Superior temporal gyrus (tissue), 1 donor: ENCODE results near the gene STYK1.

Experiments used
- DNase-seq: peaks from one replicate; pipeline ENCODE4 v3.0.0-alpha.2; 2016; ENCODE audit errors: extremely low spot score

The STYK1 gene

GRCh38 chr12:10673659-10674384, at the start of gene STYK1:
TSS of gene STYK1 (minus strand) at chr12:10674052. CDS start at chr12:10634618, 39,434 bp downstream.
- DNase-seq, result peak; percentile 58

- no peak for DNase-seq
Observed at GRCh38 chr12:10722905-10723746, 49.3 kb upstream of the STYK1 start, which contains the start of gene YBX3. TSS of gene YBX3 (minus strand) at chr12:10723323. CDS start at chr12:10723111, 212 bp downstream.

GRCh38 chr12:10722502-10722904, 48.7 kb upstream of the STYK1 start:
- DNase-seq, result no peak

- DNase-seq, result peak; percentile 55
Observed at GRCh38 chr12:10721651-10722501, 48.0 kb upstream of the STYK1 start.

GRCh38 chr12:10720974-10721650, 47.3 kb upstream of the STYK1 start:
- no peak for DNase-seq

GRCh38 chr12:10719482-10719881, 45.6 kb upstream of the STYK1 start:
- DNase-seq, result no peak

- no peak for DNase-seq
Observed at GRCh38 chr12:10718279-10718821, 44.5 kb upstream of the STYK1 start.

- no peak for DNase-seq
Observed at GRCh38 chr12:10717410-10717809, 43.6 kb upstream of the STYK1 start.

- DNase-seq, result no peak
Observed at GRCh38 chr12:10716704-10717315, 43.0 kb upstream of the STYK1 start.

GRCh38 chr12:10716277-10716676, 42.4 kb upstream of the STYK1 start:
- no peak for DNase-seq

GRCh38 chr12:10715491-10715890, 41.6 kb upstream of the STYK1 start:
- no peak for DNase-seq

GRCh38 chr12:10709808-10710207, 36.0 kb upstream of the STYK1 start:
- DNase-seq, result no peak

- DNase-seq, result no peak
Observed at GRCh38 chr12:10708862-10709261, 35.0 kb upstream of the STYK1 start.

- no peak for DNase-seq
Observed at GRCh38 chr12:10705655-10706054, 31.8 kb upstream of the STYK1 start.

GRCh38 chr12:10701843-10702242, 28.0 kb upstream of the STYK1 start:
- DNase-seq, result no peak

GRCh38 chr12:10701131-10701681, 27.4 kb upstream of the STYK1 start:
- DNase-seq, result no peak

GRCh38 chr12:10700581-10700980, 26.7 kb upstream of the STYK1 start:
- no peak for DNase-seq

GRCh38 chr12:10697862-10698261, 24.0 kb upstream of the STYK1 start:
- no peak for DNase-seq

GRCh38 chr12:10697156-10697555, 23.3 kb upstream of the STYK1 start:
- DNase-seq, result no peak

- DNase-seq, result no peak
Observed at GRCh38 chr12:10690906-10691305, 17.1 kb upstream of the STYK1 start.
